ENCODE results near the gene DNAJC25.

DNA sequence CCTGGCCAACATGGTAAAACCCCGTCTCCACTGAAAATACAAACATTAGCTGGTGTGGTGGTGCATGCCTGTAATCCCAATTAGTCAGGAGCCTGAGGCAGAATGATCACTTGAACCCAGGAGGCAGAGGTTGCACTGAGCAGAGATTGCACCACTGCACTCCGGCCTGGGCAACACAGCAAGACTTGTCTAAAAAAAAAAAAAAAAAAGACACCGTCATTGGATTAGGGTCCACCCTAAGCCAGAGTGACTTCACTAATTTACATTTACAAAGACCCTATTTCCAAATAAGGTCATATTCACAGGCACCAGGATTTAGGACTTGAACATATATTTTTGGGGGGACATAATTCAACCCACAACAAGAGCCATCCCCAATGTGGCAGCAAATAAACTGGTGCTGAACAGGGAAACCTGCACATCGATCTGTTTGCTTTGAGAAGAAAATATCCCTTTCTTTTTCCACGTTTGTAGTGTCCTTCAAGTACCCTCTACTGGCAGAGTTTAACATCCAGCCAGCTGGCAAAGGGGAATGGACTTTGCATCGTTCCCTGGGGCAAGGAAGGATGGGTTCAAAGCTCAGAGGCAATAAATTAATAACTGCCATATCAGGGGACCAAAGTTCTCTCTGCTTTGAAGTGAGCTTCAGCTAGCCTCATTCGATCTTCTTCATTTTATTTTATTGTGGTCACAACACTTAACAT, 3.7 kb upstream of the DNAJC25 start:
- TF ChIP-seq ZNF211 (tag by site-specific recombination; IDR thresholded peaks at IDR 0.05; ENCODE audit: low read depth): no peak
- TF ChIP-seq, protein P1, sequence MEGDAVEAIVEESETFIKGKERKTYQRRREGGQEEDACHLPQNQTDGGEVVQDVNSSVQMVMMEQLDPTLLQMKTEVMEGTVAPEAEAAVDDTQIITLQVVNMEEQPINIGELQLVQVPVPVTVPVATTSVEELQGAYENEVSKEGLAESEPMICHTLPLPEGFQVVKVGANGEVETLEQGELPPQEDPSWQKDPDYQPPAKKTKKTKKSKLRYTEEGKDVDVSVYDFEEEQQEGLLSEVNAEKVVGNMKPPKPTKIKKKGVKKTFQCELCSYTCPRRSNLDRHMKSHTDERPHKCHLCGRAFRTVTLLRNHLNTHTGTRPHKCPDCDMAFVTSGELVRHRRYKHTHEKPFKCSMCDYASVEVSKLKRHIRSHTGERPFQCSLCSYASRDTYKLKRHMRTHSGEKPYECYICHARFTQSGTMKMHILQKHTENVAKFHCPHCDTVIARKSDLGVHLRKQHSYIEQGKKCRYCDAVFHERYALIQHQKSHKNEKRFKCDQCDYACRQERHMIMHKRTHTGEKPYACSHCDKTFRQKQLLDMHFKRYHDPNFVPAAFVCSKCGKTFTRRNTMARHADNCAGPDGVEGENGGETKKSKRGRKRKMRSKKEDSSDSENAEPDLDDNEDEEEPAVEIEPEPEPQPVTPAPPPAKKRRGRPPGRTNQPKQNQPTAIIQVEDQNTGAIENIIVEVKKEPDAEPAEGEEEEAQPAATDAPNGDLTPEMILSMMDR (tag by site-specific recombination; IDR thresholded peaks at IDR 0.05): no peak
- TF ChIP-seq ZNF704 (tag by site-specific recombination; IDR thresholded peaks at IDR 0.05): no peak
- no peak for TF ChIP-seq ZNF423 (tag by site-specific recombination; IDR thresholded peaks at IDR 0.05)
- TF ChIP-seq ZNF10 (tag by site-specific recombination; IDR thresholded peaks at IDR 0.05): no peak
- TF ChIP-seq, protein P2, sequence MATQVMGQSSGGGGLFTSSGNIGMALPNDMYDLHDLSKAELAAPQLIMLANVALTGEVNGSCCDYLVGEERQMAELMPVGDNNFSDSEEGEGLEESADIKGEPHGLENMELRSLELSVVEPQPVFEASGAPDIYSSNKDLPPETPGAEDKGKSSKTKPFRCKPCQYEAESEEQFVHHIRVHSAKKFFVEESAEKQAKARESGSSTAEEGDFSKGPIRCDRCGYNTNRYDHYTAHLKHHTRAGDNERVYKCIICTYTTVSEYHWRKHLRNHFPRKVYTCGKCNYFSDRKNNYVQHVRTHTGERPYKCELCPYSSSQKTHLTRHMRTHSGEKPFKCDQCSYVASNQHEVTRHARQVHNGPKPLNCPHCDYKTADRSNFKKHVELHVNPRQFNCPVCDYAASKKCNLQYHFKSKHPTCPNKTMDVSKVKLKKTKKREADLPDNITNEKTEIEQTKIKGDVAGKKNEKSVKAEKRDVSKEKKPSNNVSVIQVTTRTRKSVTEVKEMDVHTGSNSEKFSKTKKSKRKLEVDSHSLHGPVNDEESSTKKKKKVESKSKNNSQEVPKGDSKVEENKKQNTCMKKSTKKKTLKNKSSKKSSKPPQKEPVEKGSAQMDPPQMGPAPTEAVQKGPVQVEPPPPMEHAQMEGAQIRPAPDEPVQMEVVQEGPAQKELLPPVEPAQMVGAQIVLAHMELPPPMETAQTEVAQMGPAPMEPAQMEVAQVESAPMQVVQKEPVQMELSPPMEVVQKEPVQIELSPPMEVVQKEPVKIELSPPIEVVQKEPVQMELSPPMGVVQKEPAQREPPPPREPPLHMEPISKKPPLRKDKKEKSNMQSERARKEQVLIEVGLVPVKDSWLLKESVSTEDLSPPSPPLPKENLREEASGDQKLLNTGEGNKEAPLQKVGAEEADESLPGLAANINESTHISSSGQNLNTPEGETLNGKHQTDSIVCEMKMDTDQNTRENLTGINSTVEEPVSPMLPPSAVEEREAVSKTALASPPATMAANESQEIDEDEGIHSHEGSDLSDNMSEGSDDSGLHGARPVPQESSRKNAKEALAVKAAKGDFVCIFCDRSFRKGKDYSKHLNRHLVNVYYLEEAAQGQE (tag by site-specific recombination; IDR thresholded peaks at IDR 0.05): no peak
- TF ChIP-seq ZNF311 (tag by site-specific recombination; IDR thresholded peaks at IDR 0.05; ENCODE audit: borderline replicate concordance): no peak
- TF ChIP-seq ZEB2 (tag by site-specific recombination; IDR thresholded peaks at IDR 0.05): no peak
- TF ChIP-seq ZBTB8A (tag by site-specific recombination; IDR thresholded peaks at IDR 0.05): no peak

Data from HEK293 (cell line).